Skeletal muscle tissue (tissue), 4 donors: ENCODE data around the gene BLOC1S1. TPM values are rescaled to one million over a fixed set of nuclear protein-coding genes. Genes with fewer than 3 reads are reported as not detected.

Source experiments
- H3K27ac ChIP-seq: one replicate; pipeline ENCODE4 v1.7.0; 2013; ENCODE audit warnings: mild to moderate bottlenecking, low read depth, low read length, inconsistent platforms
- H3K27me3 ChIP-seq, 3 donors: one replicate each; pipeline ENCODE4 v1.7.0; 2013; ENCODE audit warnings: low read length in 3 of 3; ENCODE audit not compliant: control insufficient read depth in 3 of 3, insufficient read depth in 3 of 3
- H3K36me3 ChIP-seq, 3 donors: one replicate each; pipeline ENCODE4 v1.7.0; 2013; ENCODE audit warnings: low read length in 3 of 3; ENCODE audit not compliant: control insufficient read depth in 3 of 3, insufficient read depth in 3 of 3
- H3K4me1 ChIP-seq, 3 donors: one replicate each; pipeline ENCODE4 v1.7.0; 2013; ENCODE audit warnings: low read length in 3 of 3, mild to moderate bottlenecking in 3 of 3; ENCODE audit not compliant: control insufficient read depth in 3 of 3, insufficient read depth in 3 of 3
- H3K4me3 ChIP-seq, 3 donors: one replicate each; pipeline ENCODE4 v1.7.0; 2013; ENCODE audit warnings: low read length in 3 of 3
- H3K9ac ChIP-seq, 3 donors: one replicate each; pipeline ENCODE4 v1.7.0; 2013; ENCODE audit warnings: low read length in 3 of 3, mild to moderate bottlenecking in 3 of 3, moderate library complexity in 2 of 3, low read depth in 1 of 3
- H3K9me3 ChIP-seq, 3 donors: one replicate each; pipeline ENCODE4 v1.7.0; 2013; ENCODE audit warnings: low read length in 3 of 3; ENCODE audit not compliant: control insufficient read depth in 3 of 3
- total RNA-seq: library from RNA; depleted of rRNA; stranded (reverse); fragments of >200 nt; gene quantifications from one replicate; pipeline ENCODE4 v1.2.3, GENCODE V29; 2014
- donor health status: Osteomylitis.

BLOC1S1 gene
- total RNA-seq, 1 donor from 2014 or later, result 42.3 TPM

DNA sequence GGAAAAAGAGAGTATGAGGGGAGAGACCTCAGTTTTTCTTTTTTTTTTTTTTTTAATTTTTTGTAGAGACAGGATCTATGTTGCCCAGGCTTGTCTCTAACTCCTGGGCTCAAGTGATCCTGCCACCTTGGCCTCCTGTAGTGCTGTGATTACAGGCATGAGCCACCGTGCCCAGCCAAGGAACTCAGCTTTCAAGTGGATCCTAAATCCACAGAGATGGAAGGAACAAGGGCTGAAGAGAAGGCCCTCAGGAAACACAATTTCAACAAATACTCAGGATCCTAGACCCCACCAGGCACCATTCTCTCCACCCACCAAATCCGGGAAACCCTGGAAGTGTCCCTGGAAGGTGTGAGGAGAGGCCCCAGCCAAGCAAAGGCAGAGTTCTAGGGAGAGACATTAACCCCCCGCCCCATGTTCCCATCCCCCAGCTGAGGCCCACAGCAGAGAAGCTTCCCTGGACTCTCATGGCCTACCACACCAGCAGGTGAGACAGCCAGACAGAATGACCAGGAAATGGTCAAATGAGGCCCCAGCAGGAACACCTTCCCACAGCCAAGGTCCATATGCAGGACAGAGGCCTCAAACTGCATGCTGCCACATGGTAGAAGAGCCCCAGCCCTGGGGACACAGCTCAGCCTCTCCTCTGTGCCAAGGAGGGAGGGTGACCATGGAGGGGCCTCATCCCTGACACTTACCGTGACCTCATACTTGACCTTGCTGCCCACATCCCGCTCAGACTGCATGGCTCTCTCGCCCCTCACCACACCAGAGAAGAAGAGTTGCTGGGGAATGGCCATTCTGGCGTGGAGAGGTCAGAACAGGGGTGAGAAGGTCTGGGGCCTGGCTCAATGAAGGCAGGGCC lies 22.3 kb upstream of the BLOC1S1 start:
- no peaks in the 10 kb centered on the region for H3K4me1 ChIP-seq
- no peak overlapping the region for H3K4me3 ChIP-seq
- H3K36me3 ChIP-seq, result peaks cover 72 to 83% (median 81%) of the 10 kb centered on the region in 3 donors
- H3K27me3 ChIP-seq, result no peaks in the 10 kb centered on the region
- no peaks in the 10 kb centered on the region for H3K9me3 ChIP-seq
- no peak overlapping the region for H3K9ac ChIP-seq
- no peak overlapping the region for H3K27ac ChIP-seq

DNA sequence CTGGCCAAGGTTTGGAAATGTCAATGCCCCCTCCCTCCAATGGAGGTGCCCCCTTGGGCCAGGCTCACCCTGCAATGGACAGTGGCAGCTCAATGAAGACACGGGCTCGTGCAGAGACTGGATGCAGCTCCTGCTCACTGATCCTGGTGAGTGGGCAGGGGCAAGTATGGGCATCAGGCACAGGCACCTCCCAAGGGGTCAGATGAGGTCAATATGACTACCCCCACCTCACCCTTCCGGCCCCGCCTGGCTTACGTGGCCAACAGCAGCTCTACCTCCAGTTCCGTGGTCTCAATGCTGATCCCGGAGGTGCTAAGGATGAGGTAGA lies 21.7 kb upstream of the BLOC1S1 start:
- Histone ChIP-seq H3K36me3 (peaks cover 71 to 82% (median 80%) of the 10 kb centered on the region in 3 donors), H3K27me3 (no peaks in the 10 kb centered on the region), H3K27ac (no peak overlapping the region), H3K9me3 (no peaks in the 10 kb centered on the region), H3K9ac (no peak overlapping the region), H3K4me1 (peaks cover 1 to 2% (median 2%) of the 10 kb centered on the region in 3 donors), H3K4me3 (no peak overlapping the region)

DNA sequence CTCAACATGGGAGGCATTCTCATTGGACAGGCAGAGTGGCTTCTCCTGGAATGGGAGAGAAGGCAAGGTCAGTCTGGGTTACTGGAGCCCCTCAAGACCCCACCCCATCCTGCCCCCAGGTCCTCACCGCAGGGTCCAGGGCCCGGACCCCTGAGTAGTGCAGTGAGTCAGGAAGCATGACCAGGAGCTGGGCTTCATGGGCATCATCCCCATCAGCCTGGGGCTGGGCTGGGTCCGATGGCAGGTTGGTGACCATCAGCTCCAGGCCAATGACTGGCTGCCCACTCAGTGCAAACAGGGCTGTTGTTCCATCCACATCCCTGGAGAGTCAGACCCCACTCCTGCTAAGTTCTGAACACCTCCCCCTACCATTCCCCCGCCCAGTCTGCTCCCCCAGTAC lies 21.2 kb upstream of the BLOC1S1 start:
- Histone ChIP-seq H3K36me3 (peaks cover 68 to 83% (median 82%) of the 10 kb centered on the region in 3 donors), H3K9me3 (no peaks in the 10 kb centered on the region), H3K27me3 (no peaks in the 10 kb centered on the region), H3K9ac (no peak overlapping the region), H3K4me3 (no peak overlapping the region), H3K27ac (no peak overlapping the region), H3K4me1 (peaks cover 6 to 7% (median 6%) of the 10 kb centered on the region in 3 donors)

DNA sequence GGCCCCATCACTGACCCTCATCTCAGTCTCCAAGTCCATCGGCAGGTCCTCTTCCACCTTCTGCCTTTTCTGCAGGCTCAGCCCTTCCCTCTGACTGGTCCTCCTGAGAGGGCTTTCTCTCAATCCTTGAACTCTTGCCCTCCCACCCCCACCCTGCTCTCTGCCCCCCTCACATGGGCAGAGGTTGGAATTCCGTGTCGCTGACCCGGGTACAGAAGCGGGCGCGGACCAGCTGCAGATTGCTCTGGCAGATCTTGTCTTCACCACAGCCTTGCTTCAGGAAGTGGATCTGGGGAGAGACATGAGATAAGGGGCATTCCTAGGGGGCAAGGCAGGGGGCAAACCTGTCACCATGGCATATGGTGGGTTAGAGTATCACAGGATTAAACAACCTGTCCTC lies 20.5 kb upstream of the BLOC1S1 start:
- Histone ChIP-seq H3K27me3 (no peaks in the 10 kb centered on the region), H3K9ac (no peak overlapping the region), H3K9me3 (no peaks in the 10 kb centered on the region), H3K36me3 (peaks cover 72 to 90% (median 87%) of the 10 kb centered on the region in 3 donors), H3K4me3 (no peak overlapping the region), H3K27ac (no peak overlapping the region), H3K4me1 (peaks cover 11 to 14% (median 13%) of the 10 kb centered on the region in 3 donors)

GRCh38 chr12:55696141-55696540 lies 19.7 kb upstream of the BLOC1S1 start:
- H3K9me3 ChIP-seq, result no peaks in the 10 kb centered on the region
- H3K36me3 ChIP-seq, result peaks cover 72 to 92% (median 91%) of the 10 kb centered on the region in 3 donors
- peaks cover 19 to 22% (median 20%) of the 10 kb centered on the region in 3 donors for H3K4me1 ChIP-seq
- no peaks in the 10 kb centered on the region for H3K27me3 ChIP-seq
- no peak overlapping the region for H3K27ac ChIP-seq
- no peak overlapping the region for H3K9ac ChIP-seq
- H3K4me3 ChIP-seq, result no peak overlapping the region

DNA sequence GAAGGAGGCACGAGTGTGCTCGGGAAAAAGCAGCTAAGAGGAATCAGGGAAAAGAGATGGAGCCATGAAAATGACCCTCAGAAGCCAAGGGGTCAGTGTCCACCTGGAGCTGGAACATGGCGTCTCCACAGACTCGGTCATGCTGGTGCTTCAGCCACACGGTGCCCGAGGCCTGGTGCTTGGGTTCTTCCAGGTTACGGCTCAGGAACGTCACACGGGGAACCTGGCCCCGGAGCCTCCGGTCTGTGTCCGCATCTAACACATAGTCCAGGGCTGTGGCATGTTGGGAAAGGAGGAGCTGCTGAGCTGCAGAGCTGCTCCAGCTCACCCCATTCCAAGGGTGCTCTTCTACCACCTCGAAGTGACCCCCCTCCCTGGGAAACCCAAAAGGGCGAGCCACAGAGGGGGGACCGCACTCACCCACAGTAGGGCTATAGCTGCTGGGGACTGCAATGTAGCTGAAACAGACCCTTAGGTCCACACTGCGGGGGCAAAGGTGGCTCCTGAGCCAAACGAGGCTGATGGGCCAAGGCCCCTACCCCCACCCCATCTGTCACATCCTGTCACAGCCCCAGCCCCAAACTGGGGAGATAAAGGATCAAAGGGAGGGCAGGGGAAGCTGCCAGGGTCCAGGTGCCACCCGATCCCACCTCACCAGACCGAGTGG lies 18.9 kb upstream of the BLOC1S1 start:
- Histone ChIP-seq H3K9ac (peak overlapping the region in 1 of 3 donors; percentile 33), H3K9me3 (no peaks in the 10 kb centered on the region), H3K27me3 (no peaks in the 10 kb centered on the region), H3K27ac (no peak overlapping the region), H3K36me3 (peaks cover 68 to 85% (median 84%) of the 10 kb centered on the region in 3 donors), H3K4me1 (peaks cover 22 to 30% (median 25%) of the 10 kb centered on the region in 3 donors), H3K4me3 (no peak overlapping the region)

DNA sequence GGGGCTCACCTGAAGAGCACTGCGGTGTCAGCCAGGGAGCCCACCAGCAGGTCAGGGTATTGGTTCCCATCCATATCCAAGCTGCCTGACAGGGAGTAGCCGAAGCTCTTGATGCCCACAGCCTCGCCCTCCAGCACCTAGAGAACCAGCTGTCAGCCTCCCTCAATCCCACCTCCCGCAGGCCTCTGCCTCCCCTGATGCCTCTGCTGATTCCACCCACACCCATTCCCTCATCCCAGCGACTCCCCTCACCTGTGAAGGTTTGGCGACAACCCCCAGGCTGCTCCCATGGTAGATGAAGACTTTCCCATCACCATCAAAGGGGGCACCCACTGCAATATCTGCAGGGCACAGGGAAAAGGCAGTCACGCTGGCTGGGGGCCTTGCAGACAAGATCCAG lies 18.2 kb upstream of the BLOC1S1 start:
- peak overlapping the region; percentile 40 for H3K27ac ChIP-seq
- H3K9me3 ChIP-seq, result no peaks in the 10 kb centered on the region
- H3K9ac ChIP-seq, result peak overlapping the region in 1 of 3 donors; percentile 33
- H3K36me3 ChIP-seq, result peaks cover 64 to 79% (median 79%) of the 10 kb centered on the region in 3 donors
- H3K27me3 ChIP-seq, result no peaks in the 10 kb centered on the region
- peaks cover 26 to 35% (median 29%) of the 10 kb centered on the region in 3 donors for H3K4me1 ChIP-seq
- no peak overlapping the region for H3K4me3 ChIP-seq

DNA sequence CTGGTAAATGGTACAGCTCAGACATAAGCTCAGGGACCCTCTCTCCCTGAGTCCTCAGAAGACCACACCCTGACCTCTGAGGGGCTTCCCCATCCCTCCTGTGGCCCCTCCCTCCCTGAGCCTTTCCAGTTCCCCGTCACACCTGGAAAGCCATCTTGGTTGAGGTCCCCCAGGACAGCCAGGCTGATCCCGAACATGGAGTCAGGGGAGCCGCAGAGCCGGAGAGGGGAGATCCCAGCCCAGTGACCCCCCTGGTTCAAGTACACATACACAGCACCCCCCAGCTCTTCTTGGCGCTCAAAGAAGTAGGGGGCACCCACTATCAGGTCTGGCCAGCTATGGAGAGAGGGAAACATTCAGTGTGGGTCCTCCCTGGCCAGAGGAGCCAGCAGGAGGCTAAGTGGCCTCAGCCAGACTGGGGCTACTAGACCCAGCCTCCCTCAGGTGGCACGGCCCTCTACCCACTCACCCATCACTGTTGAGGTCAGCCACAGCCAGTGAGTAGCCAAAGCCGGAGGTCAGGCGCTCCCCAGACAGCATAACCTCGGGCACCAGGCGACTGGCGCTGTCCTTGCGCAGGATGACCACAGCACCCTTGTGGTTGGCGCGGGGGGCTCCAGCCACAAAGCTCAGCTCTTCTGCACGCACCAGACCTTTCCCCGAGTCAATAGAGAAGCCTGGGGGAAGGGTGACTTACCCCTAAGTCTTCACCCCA lies 17.4 kb upstream of the BLOC1S1 start:
- H3K4me1 ChIP-seq, result peaks cover 32 to 42% (median 35%) of the 10 kb centered on the region in 3 donors
- H3K27me3 ChIP-seq, result no peaks in the 10 kb centered on the region
- H3K27ac ChIP-seq, result peak overlapping the region; percentile 42
- no peak overlapping the region for H3K4me3 ChIP-seq
- H3K9ac ChIP-seq, result peak overlapping the region in 1 of 3 donors; percentile 33
- no peaks in the 10 kb centered on the region for H3K9me3 ChIP-seq
- peaks cover 60 to 72% (median 72%) of the 10 kb centered on the region in 3 donors for H3K36me3 ChIP-seq

DNA sequence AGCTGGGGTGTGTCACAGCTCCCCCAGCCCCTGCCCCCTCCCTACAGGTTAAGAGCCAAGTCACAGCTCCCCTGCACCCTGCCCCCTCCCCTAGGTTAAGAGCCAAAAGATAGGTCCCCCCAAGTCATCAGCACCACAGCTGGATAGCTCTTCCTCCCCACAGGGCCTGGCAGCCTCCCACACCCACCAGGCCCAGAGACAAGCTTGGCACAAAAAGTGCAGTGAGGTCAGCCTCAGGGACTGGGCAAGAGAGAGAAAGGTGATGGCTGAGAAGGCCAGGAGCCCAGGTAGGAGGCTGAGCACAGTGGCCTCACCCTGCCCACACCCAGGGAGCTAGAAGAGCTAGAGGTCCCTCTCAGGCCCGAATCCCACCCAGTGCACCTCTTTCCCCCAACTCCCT lies 16.9 kb upstream of the BLOC1S1 start:
- Histone ChIP-seq H3K36me3 (peaks cover 55 to 66% (median 66%) of the 10 kb centered on the region in 3 donors), H3K4me3 (no peak overlapping the region), H3K9me3 (no peaks in the 10 kb centered on the region), H3K27ac (peak overlapping the region; percentile 42), H3K27me3 (no peaks in the 10 kb centered on the region), H3K9ac (peak overlapping the region in 1 of 3 donors; percentile 33), H3K4me1 (peaks cover 36 to 48% (median 40%) of the 10 kb centered on the region in 3 donors)
